ENCODE data around the gene TPRX1. TPM values are rescaled to one million over a fixed set of nuclear protein-coding genes. Genes with fewer than 3 reads are reported as not detected.
"Not testable (repeated sequence)": the region's sequence is repeated elsewhere in the genome, so short reads cannot be mapped to it uniquely, and the experiment has no call there.

Gene TPRX1
- total RNA-seq, 6 experiments from 2014 or later, result not detected

GRCh38 chr19:47820410-47820809 is 16.1 kb upstream of the TPRX1 start:
- no peak for DNase-seq
- Mint-ChIP-seq H3K36me3 (ENCODE audit: low read depth) (no peaks in the 10 kb centered on the region), H3K4me1 (ENCODE audit: low read depth) (no peaks in the 10 kb centered on the region), H3K27me3 (ENCODE audit: insufficient read depth) (peaks cover 45% of the 10 kb centered on the region), H3K27ac (no peak overlapping the region), H3K4me3 (peak overlapping the region; percentile 18; the same call in 1 of the 2 replicates), H3K9me3 (no peaks in the 10 kb centered on the region)
- TF ChIP-seq, protein P1, sequence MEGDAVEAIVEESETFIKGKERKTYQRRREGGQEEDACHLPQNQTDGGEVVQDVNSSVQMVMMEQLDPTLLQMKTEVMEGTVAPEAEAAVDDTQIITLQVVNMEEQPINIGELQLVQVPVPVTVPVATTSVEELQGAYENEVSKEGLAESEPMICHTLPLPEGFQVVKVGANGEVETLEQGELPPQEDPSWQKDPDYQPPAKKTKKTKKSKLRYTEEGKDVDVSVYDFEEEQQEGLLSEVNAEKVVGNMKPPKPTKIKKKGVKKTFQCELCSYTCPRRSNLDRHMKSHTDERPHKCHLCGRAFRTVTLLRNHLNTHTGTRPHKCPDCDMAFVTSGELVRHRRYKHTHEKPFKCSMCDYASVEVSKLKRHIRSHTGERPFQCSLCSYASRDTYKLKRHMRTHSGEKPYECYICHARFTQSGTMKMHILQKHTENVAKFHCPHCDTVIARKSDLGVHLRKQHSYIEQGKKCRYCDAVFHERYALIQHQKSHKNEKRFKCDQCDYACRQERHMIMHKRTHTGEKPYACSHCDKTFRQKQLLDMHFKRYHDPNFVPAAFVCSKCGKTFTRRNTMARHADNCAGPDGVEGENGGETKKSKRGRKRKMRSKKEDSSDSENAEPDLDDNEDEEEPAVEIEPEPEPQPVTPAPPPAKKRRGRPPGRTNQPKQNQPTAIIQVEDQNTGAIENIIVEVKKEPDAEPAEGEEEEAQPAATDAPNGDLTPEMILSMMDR (IDR thresholded peaks at IDR 0.05), result no peak

DNA sequence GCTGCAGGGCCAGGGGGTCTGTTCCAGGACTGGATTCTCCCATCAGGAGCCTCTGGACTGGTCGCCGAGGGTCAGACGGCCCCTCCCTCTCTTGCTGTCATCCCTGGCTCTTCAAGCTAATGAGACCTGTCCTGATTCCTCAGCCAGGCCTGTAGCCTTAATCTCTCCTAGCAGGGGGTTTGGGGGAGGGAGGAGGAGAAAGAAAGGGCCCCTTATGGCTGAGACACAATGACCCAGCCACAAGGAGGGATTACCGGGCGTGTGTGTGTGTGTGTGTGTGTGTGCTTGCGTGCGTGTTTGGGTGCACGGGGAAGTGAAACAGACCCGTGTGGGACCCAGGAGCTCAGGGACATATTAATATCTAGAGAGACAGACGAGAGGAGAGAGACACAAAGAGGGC is 15.5 kb upstream of the TPRX1 start:
- Mint-ChIP-seq H3K4me3 (peak overlapping the region; percentile 18; the same call in 1 of the 2 replicates), H3K27ac (no peak overlapping the region), H3K36me3 (ENCODE audit: low read depth) (no peaks in the 10 kb centered on the region), H3K4me1 (ENCODE audit: low read depth) (no peaks in the 10 kb centered on the region), H3K9me3 (no peaks in the 10 kb centered on the region), H3K27me3 (ENCODE audit: insufficient read depth) (peaks cover 44% of the 10 kb centered on the region)
- TF ChIP-seq, protein P1 (IDR thresholded peaks at IDR 0.05), result no peak
- no peak for DNase-seq

DNA sequence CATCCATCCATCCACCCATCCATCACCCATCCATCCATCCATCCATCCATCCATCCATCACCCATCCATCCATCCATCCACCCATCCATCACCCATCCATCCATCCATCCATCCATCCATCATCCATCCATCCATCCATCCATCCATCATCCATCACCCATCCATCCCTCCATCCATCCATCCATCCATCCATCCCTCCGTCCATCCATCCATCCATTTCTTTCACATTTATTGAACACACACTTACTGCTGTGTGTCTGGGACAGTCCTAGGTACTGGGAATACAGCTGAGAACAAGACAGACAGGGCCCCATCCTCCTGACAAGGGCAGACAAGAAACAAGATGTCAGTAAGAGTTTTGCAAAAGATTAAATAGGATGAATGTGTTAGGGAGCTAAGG is 13.9 kb upstream of the TPRX1 start:
- not testable (repeated sequence) for H3K27ac Mint-ChIP-seq

GRCh38 chr19:47816270-47816669 is 11.9 kb upstream of the TPRX1 start:
- not testable (repeated sequence) for H3K27ac Mint-ChIP-seq; H3K36me3 Mint-ChIP-seq (ENCODE audit: low read depth); H3K9me3 Mint-ChIP-seq; H3K4me1 Mint-ChIP-seq (ENCODE audit: low read depth); DNase-seq; H3K4me3 Mint-ChIP-seq
- H3K27me3 Mint-ChIP-seq (ENCODE audit: insufficient read depth), result peaks cover 28% of the 10 kb centered on the region

More for the DNA sequence above, 13.9 kb upstream of the TPRX1 start:
- not testable (repeated sequence) for H3K9me3 Mint-ChIP-seq; DNase-seq; H3K4me3 Mint-ChIP-seq; H3K4me1 Mint-ChIP-seq (ENCODE audit: low read depth); H3K36me3 Mint-ChIP-seq (ENCODE audit: low read depth)
- H3K27me3 Mint-ChIP-seq (ENCODE audit: insufficient read depth), result peaks cover 42% of the 10 kb centered on the region

GRCh38 chr19:47813995-47814328 is 9.6 kb upstream of the TPRX1 start:
- no peaks in the 10 kb centered on the region for H3K4me1 Mint-ChIP-seq (ENCODE audit: low read depth)
- H3K36me3 Mint-ChIP-seq (ENCODE audit: low read depth), result no peaks in the 10 kb centered on the region
- DNase-seq, result no peak
- H3K9me3 Mint-ChIP-seq, result no peaks in the 10 kb centered on the region
- no peak overlapping the region for H3K27ac Mint-ChIP-seq
- H3K27me3 Mint-ChIP-seq (ENCODE audit: insufficient read depth), result peaks cover 9% of the 10 kb centered on the region
- H3K4me3 Mint-ChIP-seq, result no peak overlapping the region
- TF ChIP-seq, protein P1 (IDR thresholded peaks at IDR 0.05), result peak; percentile 55; the same call in 1 of the 2 replicates

- TF ChIP-seq, protein P1 (IDR thresholded peaks at IDR 0.05), result peak; percentile 80
- no peaks in the 10 kb centered on the region for H3K36me3 Mint-ChIP-seq (ENCODE audit: low read depth)
- peak; percentile 37 for DNase-seq
- H3K4me3 Mint-ChIP-seq, result no peak overlapping the region
- no peaks in the 10 kb centered on the region for H3K9me3 Mint-ChIP-seq
- H3K27ac Mint-ChIP-seq, result no peak overlapping the region
- no peaks in the 10 kb centered on the region for H3K4me1 Mint-ChIP-seq (ENCODE audit: low read depth)
- H3K27me3 Mint-ChIP-seq (ENCODE audit: insufficient read depth), result peaks cover 9% of the 10 kb centered on the region
These were observed 9.1 kb upstream of the TPRX1 start for GRCh38 chr19:47813304-47813994.
